Transverse colon (tissue), 4 donors: ENCODE data around the gene SRPK2. TPM values are rescaled to one million over a fixed set of nuclear protein-coding genes. Genes with fewer than 3 reads are reported as not detected.
"Not testable (repeated sequence)": the region's sequence is repeated elsewhere in the genome, so short reads cannot be mapped to it uniquely, and the experiment has no call there.

Experiments used
- DNase-seq: peaks from one replicate; pipeline ENCODE4 v3.0.0-alpha.2; 2019
- H3K27ac ChIP-seq, 4 donors: fragments of 200-600 bp; sonication (generic); 2 replicates each; pipeline ENCODE4 v1.5.1; 2016 to 2018; ENCODE audit warnings: inconsistent platforms in 4 of 4
- H3K27me3 ChIP-seq: fragments of 200-600 bp; sonication (generic); 2 replicates; pipeline ENCODE4 v1.5.1; 2017; ENCODE audit warnings: inconsistent platforms
- H3K36me3 ChIP-seq, 4 donors: fragments of 200-600 bp; sonication (generic); 2 replicates each; pipeline ENCODE4 v1.5.1; 2017 to 2019; ENCODE audit warnings: inconsistent platforms in 4 of 4
- H3K4me1 ChIP-seq, 4 donors: fragments of 200-600 bp; sonication (generic); 2 replicates each; pipeline ENCODE4 v1.5.1; 2017 to 2020; ENCODE audit warnings: inconsistent platforms in 4 of 4
- H3K4me3 ChIP-seq, 4 donors: fragments of 200-600 bp; sonication (generic); 1 replicate in 1 of 4; 2 replicates in 3 of 4; pipeline versions ENCODE4 v1.5.1 to v1.6.1; 2017 to 2019; ENCODE audit warnings: inconsistent platforms in 4 of 4
- H3K9me3 ChIP-seq, 2 donors: fragments of 200-600 bp; sonication (generic); 2 replicates each; pipeline ENCODE4 v1.5.1; 2017 to 2019; ENCODE audit warnings: inconsistent platforms in 2 of 2
- CTCF ChIP-seq, 5 experiments: fragments of 200-600 bp in 3 of 5; fragments of 450-650 bp in 2 of 5; sonication (generic) in 3 of 5; IDR thresholded peaks; 1 replicate in 2 of 5; 2 replicates in 3 of 5; pipeline ENCODE4 v1.5.1; 2016 to 2017; ENCODE audit warnings: antibody characterized with exemption in 5 of 5, inconsistent platforms in 3 of 5, mild to moderate bottlenecking in 2 of 5, moderate library complexity in 1 of 5
- EP300 ChIP-seq: sonication (generic); formaldehyde crosslinking; IDR thresholded peaks from one replicate; pipeline ENCODE4 v1.6.1; 2017; ENCODE audit warnings: antibody characterized with exemption, low read depth
- POLR2A ChIP-seq: fragments of 450-650 bp; IDR thresholded peaks from one replicate; pipeline ENCODE4 v1.6.1; 2016; ENCODE audit warnings: antibody characterized with exemption, mild to moderate bottlenecking, moderate library complexity
- POLR2AphosphoS5 ChIP-seq, 3 donors: sonication (generic); formaldehyde crosslinking; IDR thresholded peaks; one replicate each; pipeline ENCODE4 v1.6.1; 2016; ENCODE audit warnings: antibody characterized with exemption in 3 of 3
- WGBS, 2 donors: methylation state at CpG; one replicate each; pipeline ENCODE4 v1.1.5; 2018; ENCODE audit warnings: low coverage in 1 of 2; 5-methylcytosine and 5-hydroxymethylcytosine counted together
- in situ Hi-C, 4 donors: fragments of 200-750 bp; cut with MboI; loops; one replicate each; pipeline versions ENCODE4 v1.15.0 to v1.15.1; 2017; ENCODE audit warnings: low sequenced_read_pairs in 3 of 4, low pct_ligation_motif_present in 1 of 4, low pct_unique_long_range_greater_than_20kb in 1 of 4
- intact Hi-C: fragments of 100-400 bp; cut with DNase I; formaldehyde crosslinking; loops from one replicate; pipeline ENCODE4 v1.15.1; 2023; ENCODE audit warnings: low total_unique reads
- total RNA-seq, 4 donors: library from RNA; depleted of rRNA; stranded (reverse); fragments of >200 nt; gene quantifications; one replicate each; pipeline ENCODE4 v1.1.0, GENCODE V29; 2016

Gene SRPK2
- total RNA-seq, 4 donors from 2014 or later: 18.3 to 93.1 (median 43.8) TPM

- H3K27me3 ChIP-seq: no peaks in the 10 kb centered on the region
- TF ChIP-seq POLR2AphosphoS5 (IDR thresholded peaks at IDR 0.05) (no peak), CTCF (IDR thresholded peaks at IDR 0.05) (no peak), POLR2A (no peak), EP300 (no peak)
- 80 to 84% methylated on average over 3 to 4 of the region's 4 CpGs for WGBS, 2 donors
- in situ Hi-C loops: no loop called here
- H3K27ac ChIP-seq: peak overlapping the region; percentile 46 to 79 (median 68)
- no peaks in the 10 kb centered on the region for H3K9me3 ChIP-seq
- intact Hi-C loops: no loop called here
- peaks cover 24 to 43% (median 31%) of the 10 kb centered on the region in 4 donors for H3K4me1 ChIP-seq
- H3K36me3 ChIP-seq: no peaks in the 10 kb centered on the region
- no peak for DNase-seq
- no peak overlapping the region for H3K4me3 ChIP-seq
Observed at GRCh38 chr7:105352901-105353668, 35.6 kb downstream of the SRPK2 start.

- peak overlapping the region; percentile 46 to 79 (median 68) for H3K27ac ChIP-seq
- no peak overlapping the region for H3K4me3 ChIP-seq
- DNase-seq: peak; percentile 54
- H3K4me1 ChIP-seq: peaks cover 24 to 43% (median 31%) of the 10 kb centered on the region in 4 donors
- in situ Hi-C loops: no loop called here
- no peaks in the 10 kb centered on the region for H3K36me3 ChIP-seq
- TF ChIP-seq CTCF (IDR thresholded peaks at IDR 0.05): no peak
- peak in 1 of 3 donors; percentile 43 for TF ChIP-seq POLR2AphosphoS5 (IDR thresholded peaks at IDR 0.05)
- WGBS, 2 donors: 23% methylated on average over 3 of the region's 3 CpGs; no CpG with 5 or more reads in 1 of the 2 donors
- intact Hi-C loops: no loop called here
- H3K27me3 ChIP-seq: no peaks in the 10 kb centered on the region
- H3K9me3 ChIP-seq: no peaks in the 10 kb centered on the region
Observed at GRCh38 chr7:105352018-105352612, 36.6 kb downstream of the SRPK2 start.

- Histone ChIP-seq H3K4me1 (peaks cover 26 to 52% (median 34%) of the 10 kb centered on the region in 4 donors), H3K4me3 (no peak overlapping the region), H3K27ac (peak overlapping the region in 1 of 4 donors; percentile 46), H3K27me3 (no peaks in the 10 kb centered on the region), H3K36me3 (no peaks in the 10 kb centered on the region), H3K9me3 (no peaks in the 10 kb centered on the region)
- DNase-seq: no peak
- no peak for TF ChIP-seq POLR2AphosphoS5 (IDR thresholded peaks at IDR 0.05)
- no peak for TF ChIP-seq EP300
- no peak for TF ChIP-seq POLR2A
- TF ChIP-seq CTCF (IDR thresholded peaks at IDR 0.05): no peak
- intact Hi-C loops: no loop called here
- 88 to 91% methylated on average over 7 of the region's 7 CpGs for WGBS, 2 donors
- in situ Hi-C loops: no loop called here
Observed at GRCh38 chr7:105350906-105351305, 37.8 kb downstream of the SRPK2 start.

- H3K4me1 ChIP-seq: peaks cover 13 to 35% (median 22%) of the 10 kb centered on the region in 4 donors
- WGBS, 2 donors: 94% methylated on average over 11 of the region's 11 CpGs; no CpG with 5 or more reads in 1 of the 2 donors
- in situ Hi-C loops: not testable (repeated sequence)
Observed at GRCh38 chr7:105348177-105348576, 40.5 kb downstream of the SRPK2 start.

More at GRCh38 chr7:105348177-105348576, 40.5 kb downstream of the SRPK2 start:
- H3K9me3 ChIP-seq, DNase-seq, H3K27ac ChIP-seq, intact Hi-C loops, H3K27me3 ChIP-seq, H3K4me3 ChIP-seq, H3K36me3 ChIP-seq: not testable (repeated sequence)
